Glutamatergic neuron (in vitro differentiated cells): Measurements from ENCODE around the gene RAMP1. TPM values are rescaled to one million over a fixed set of nuclear protein-coding genes. Genes with fewer than 3 reads are reported as not detected.

Experiments used
- DNase-seq: peaks from one replicate; pipeline ENCODE4 v3.0.0; 2022
- H3K27ac Mint-ChIP-seq: one replicate; pipeline ENCODE4 v1.8.0; 2020; ENCODE audit warnings: mild to moderate bottlenecking, mixed read lengths, inconsistent platforms; ENCODE audit not compliant: unreplicated experiment
- H3K27me3 Mint-ChIP-seq: one replicate; pipeline ENCODE4 v1.8.0; 2020; ENCODE audit warnings: mild to moderate bottlenecking, moderate library complexity, mixed read lengths, inconsistent platforms; ENCODE audit not compliant: unreplicated experiment
- H3K36me3 Mint-ChIP-seq: one replicate; pipeline ENCODE4 v1.8.0; 2020; ENCODE audit warnings: mild to moderate bottlenecking, mixed read lengths, inconsistent platforms; ENCODE audit not compliant: unreplicated experiment
- H3K4me1 Mint-ChIP-seq: one replicate; pipeline ENCODE4 v1.8.0; 2020; ENCODE audit warnings: mild to moderate bottlenecking, low read depth, mixed read lengths, inconsistent platforms; ENCODE audit not compliant: unreplicated experiment
- H3K4me3 Mint-ChIP-seq: one replicate; pipeline ENCODE4 v1.8.0; 2020; ENCODE audit warnings: mild to moderate bottlenecking, mixed read lengths, inconsistent platforms; ENCODE audit not compliant: unreplicated experiment
- H3K9me3 Mint-ChIP-seq: one replicate; pipeline ENCODE4 v1.8.0; 2020; ENCODE audit warnings: mild to moderate bottlenecking, moderate library complexity, mixed read lengths, inconsistent platforms; ENCODE audit not compliant: unreplicated experiment
- CTCF ChIP-seq: fragments of 200-600 bp; sonication (generic); IDR thresholded peaks from one replicate; pipeline ENCODE4 v1.5.0; 2021; ENCODE audit not compliant: partially characterized antibody, unreplicated experiment
- total RNA-seq: library from RNA; stranded (reverse); fragmentation: NEBNext Ultra II Directional; extraction: Animal tissue kit (Norgen Biotek cat#: 25700); gene quantifications from one replicate; pipeline ENCODE4 v1.2.1, GENCODE V29; 2021; ENCODE audit not compliant: unreplicated experiment

RAMP1 gene
- total RNA-seq, 1 donor from 2014 or later, result 7.6 TPM

DNA sequence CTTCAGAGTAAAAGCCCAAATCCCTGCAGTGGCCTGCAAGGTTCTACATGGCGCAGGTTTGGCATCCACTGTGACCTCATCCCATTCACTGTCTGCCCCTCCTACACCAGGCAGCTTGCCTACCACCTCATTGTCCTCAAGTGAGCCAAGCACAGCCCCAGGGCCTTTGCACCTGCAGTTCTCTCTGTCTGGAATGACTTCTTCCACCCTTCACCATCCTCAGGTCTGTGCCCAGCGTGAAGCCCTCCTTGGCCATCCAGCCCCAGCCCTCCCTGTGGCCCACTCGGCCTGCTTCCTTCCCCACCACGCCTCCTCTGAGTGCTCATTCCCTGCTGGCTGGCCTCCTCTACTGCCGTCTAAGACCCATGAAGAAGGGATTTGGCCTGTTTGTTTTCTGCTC lies 74.8 kb downstream of the RAMP1 start:
- Mint-ChIP-seq H3K27me3 (peaks cover 5% of the 10 kb centered on the region), H3K36me3 (peaks cover 6% of the 10 kb centered on the region), H3K9me3 (peaks cover 6% of the 10 kb centered on the region), H3K4me1 (peaks cover 8% of the 10 kb centered on the region), H3K27ac (no peak overlapping the region), H3K4me3 (no peak overlapping the region)
- TF ChIP-seq CTCF, result no peak
- no peak for DNase-seq

GRCh38 chr2:237935740-237936452 lies 76.5 kb downstream of the RAMP1 start:
- no peak overlapping the region for H3K4me3 Mint-ChIP-seq
- H3K36me3 Mint-ChIP-seq, result no peaks in the 10 kb centered on the region
- no peaks in the 10 kb centered on the region for H3K9me3 Mint-ChIP-seq
- peaks cover 5% of the 10 kb centered on the region for H3K27me3 Mint-ChIP-seq
- peaks cover 8% of the 10 kb centered on the region for H3K4me1 Mint-ChIP-seq
- H3K27ac Mint-ChIP-seq, result peak overlapping the region; percentile 15
- DNase-seq, result no peak
- no peak for TF ChIP-seq CTCF

GRCh38 chr2:237939251-237939650 lies 79.8 kb downstream of the RAMP1 start:
- no peak for TF ChIP-seq CTCF
- H3K9me3 Mint-ChIP-seq, result peaks cover 2% of the 10 kb centered on the region
- H3K27me3 Mint-ChIP-seq, result peaks cover 2% of the 10 kb centered on the region
- H3K4me1 Mint-ChIP-seq, result peaks cover 8% of the 10 kb centered on the region
- DNase-seq, result no peak
- peaks cover 6% of the 10 kb centered on the region for H3K36me3 Mint-ChIP-seq
- no peak overlapping the region for H3K27ac Mint-ChIP-seq
- H3K4me3 Mint-ChIP-seq, result no peak overlapping the region

DNA sequence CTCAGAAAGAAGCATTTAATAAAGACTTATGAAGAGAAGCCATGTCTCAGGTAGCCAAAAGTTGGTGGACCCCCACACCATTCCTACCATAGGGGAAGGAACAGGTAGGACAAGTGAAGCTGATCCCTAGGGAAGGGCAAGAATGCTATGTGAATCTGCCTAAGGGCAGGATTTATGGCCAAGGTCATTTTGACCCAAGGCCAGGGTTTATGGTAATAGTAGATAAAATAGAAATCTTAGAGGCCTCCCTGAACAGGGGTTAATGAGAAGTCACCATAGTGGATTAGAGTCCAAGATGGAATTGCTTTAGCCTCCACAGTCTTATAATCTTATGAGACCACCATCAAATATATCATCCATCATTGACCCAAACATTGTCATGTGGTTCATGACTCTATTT lies 81.4 kb downstream of the RAMP1 start:
- Mint-ChIP-seq H3K27me3 (peaks cover 2% of the 10 kb centered on the region), H3K4me3 (no peak overlapping the region), H3K36me3 (peaks cover 16% of the 10 kb centered on the region), H3K4me1 (peaks cover 3% of the 10 kb centered on the region), H3K9me3 (peaks cover 5% of the 10 kb centered on the region), H3K27ac (no peak overlapping the region)
- no peak for DNase-seq
- no peak for TF ChIP-seq CTCF

- DNase-seq, result no peak
- Mint-ChIP-seq H3K27me3 (peaks cover 2% of the 10 kb centered on the region), H3K4me1 (peaks cover 2% of the 10 kb centered on the region), H3K36me3 (peaks cover 16% of the 10 kb centered on the region), H3K27ac (no peak overlapping the region), H3K4me3 (no peak overlapping the region), H3K9me3 (peaks cover 5% of the 10 kb centered on the region)
- TF ChIP-seq CTCF, result no peak
These were observed 81.8 kb downstream of the RAMP1 start for GRCh38 chr2:237941239-237941638.
